Aorta (tissue), 5 donors: ENCODE measurements around the gene RMI2. TPM values are rescaled to one million over a fixed set of nuclear protein-coding genes. Genes with fewer than 3 reads are reported as not detected.
A peak's percentile ranks its signal among the peaks of the same experiment; 100 is the strongest.

Experiments used
- ATAC-seq: fragments of 200-7000 bp; cut with Tn5 transposase; one replicate; pipeline ENCODE4 v1.9.1; 2022; ENCODE audit warnings: moderate library complexity; ENCODE audit not compliant: low FRiP score
- DNase-seq, 2 donors: peaks; one replicate each; pipeline ENCODE4 v3.0.0-alpha.2; 2020
- H3K27ac ChIP-seq, 2 donors: one replicate each; pipeline ENCODE4 v1.5.1; 2013; ENCODE audit warnings: low read length in 2 of 2, mild to moderate bottlenecking in 2 of 2, moderate library complexity in 2 of 2, control low read depth in 1 of 2, inconsistent platforms in 1 of 2, low read depth in 1 of 2
- H3K27me3 ChIP-seq, 2 donors: one replicate each; pipeline ENCODE4 v1.6.1; 2013; ENCODE audit warnings: control low read depth in 1 of 2, low read length in 1 of 2, mild to moderate bottlenecking in 1 of 2, moderate library complexity in 1 of 2; ENCODE audit not compliant: insufficient read depth in 2 of 2, control insufficient read depth in 1 of 2
- H3K36me3 ChIP-seq, 2 donors: one replicate each; pipeline ENCODE4 v1.6.1; 2013; ENCODE audit warnings: control low read depth in 1 of 2, low read length in 1 of 2, mild to moderate bottlenecking in 1 of 2; ENCODE audit not compliant: insufficient read depth in 2 of 2, control insufficient read depth in 1 of 2
- H3K4me1 ChIP-seq, 2 donors: one replicate each; pipeline ENCODE4 v1.6.1; 2013; ENCODE audit warnings: low read length in 2 of 2, control low read depth in 1 of 2, mild to moderate bottlenecking in 1 of 2, moderate library complexity in 1 of 2; ENCODE audit not compliant: insufficient read depth in 2 of 2, control insufficient read depth in 1 of 2
- H3K4me3 ChIP-seq, 2 donors: one replicate each; pipeline ENCODE4 v1.5.1; 2013; ENCODE audit warnings: low read length in 2 of 2, control low read depth in 1 of 2, mild to moderate bottlenecking in 1 of 2
- H3K9me3 ChIP-seq: one replicate; pipeline ENCODE4 v1.6.1; 2013; ENCODE audit warnings: mild to moderate bottlenecking, low read length; ENCODE audit not compliant: control insufficient read depth
- WGBS, 2 donors: extraction: QIAGEN DNeasy Blood & Tissue Kit; methylation state at CpG; one replicate each; pipeline ENCODE4 v1.1.7; 2013; 5-methylcytosine and 5-hydroxymethylcytosine counted together
- intact Hi-C, 2 donors: fragments of 100-400 bp; cut with DNase I; formaldehyde crosslinking; loops; one replicate each; pipeline versions ENCODE4 v1.14.2 to v1.15.0; 2022
- polyA plus RNA-seq, 2 donors: library from polyadenylated mRNA; stranded (reverse); fragments of 200-250 nt; gene quantifications; one replicate each; pipeline ENCODE4 v1.2.3, GENCODE V29; 2013
- total RNA-seq, 2 donors: library from RNA; stranded (reverse); fragmentation: NEBNext Ultra II Directional; extraction: Animal tissue kit (Norgen Biotek cat#: 25700); gene quantifications; one replicate each; pipeline ENCODE4 v1.2.1, GENCODE V29; 2021
- donor health status: healthy with polysubstance abuse.
- donor health status: Bipolar disorder and iron deficiency.
- donor health status: DM: no; HTN: no; CAD: no.
- donor health status: DM: no; HTN: no; CAD: no.
- donor health status: DM: yes; HTN: yes; CAD: no.

Gene RMI2
- total and polyA plus RNA-seq, 4 donors, result 0.61 to 1.7 (median 0.81) TPM; not detected in 1

- intact Hi-C loops, result loop anchor here in 1 of 2 donors (10.0 kb wide), 1 partner anchor 423 kb away; no protein-coding TSS in a partner anchor
- peak; percentile 39 to 67 for DNase-seq
- 83 to 84% methylated on average over 12 of the region's 12 CpGs for WGBS, 2 donors
Observed at GRCh38 chr16:11391576-11391975, 46.3 kb downstream of the RMI2 start.

GRCh38 chr16:11392041-11392581 lies 46.9 kb downstream of the RMI2 start:
- DNase-seq (peak; percentile 34 to 61), ATAC-seq (no peak)
- intact Hi-C loops, result loop anchor here in 1 of 2 donors (10.0 kb wide), 1 partner anchor 423 kb away; no protein-coding TSS in a partner anchor
- H3K27ac ChIP-seq, result no peak overlapping the region
- H3K9me3 ChIP-seq, result no peaks in the 10 kb centered on the region
- H3K36me3 ChIP-seq, result no peaks in the 10 kb centered on the region
- no peaks in the 10 kb centered on the region for H3K27me3 ChIP-seq
- WGBS, 2 donors, result 79 to 88% methylated on average over 19 of the region's 19 CpGs
- H3K4me3 ChIP-seq, result no peak overlapping the region
- no peaks in the 10 kb centered on the region for H3K4me1 ChIP-seq

More at GRCh38 chr16:11391576-11391975, 46.3 kb downstream of the RMI2 start:
- no peaks in the 10 kb centered on the region for H3K4me1 ChIP-seq
- H3K4me3 ChIP-seq, result no peak overlapping the region
- H3K9me3 ChIP-seq, result no peaks in the 10 kb centered on the region
- no peaks in the 10 kb centered on the region for H3K36me3 ChIP-seq
- H3K27ac ChIP-seq, result no peak overlapping the region
- no peak for ATAC-seq
- no peaks in the 10 kb centered on the region for H3K27me3 ChIP-seq

- H3K4me3 ChIP-seq, result no peak overlapping the region
- no peak overlapping the region for H3K27ac ChIP-seq
- no peaks in the 10 kb centered on the region for H3K36me3 ChIP-seq
- ATAC-seq, result no peak
- intact Hi-C loops, result loop anchor here in 1 of 2 donors (10.0 kb wide), 1 partner anchor 421 kb away; no protein-coding TSS in a partner anchor
- 88 to 93% methylated on average over 11 of the region's 11 CpGs for WGBS, 2 donors
- DNase-seq, result peak in 1 of 2 donors; percentile 24
- H3K4me1 ChIP-seq, result no peaks in the 10 kb centered on the region
- H3K27me3 ChIP-seq, result no peaks in the 10 kb centered on the region
- H3K9me3 ChIP-seq, result no peaks in the 10 kb centered on the region
Observed at GRCh38 chr16:11393366-11393765, 48.1 kb downstream of the RMI2 start.

- Histone ChIP-seq H3K27ac (no peak overlapping the region), H3K4me1 (no peaks in the 10 kb centered on the region), H3K36me3 (no peaks in the 10 kb centered on the region), H3K27me3 (no peaks in the 10 kb centered on the region), H3K4me3 (no peak overlapping the region), H3K9me3 (no peaks in the 10 kb centered on the region)
- peak; percentile 35 to 45 for DNase-seq
- ATAC-seq, result no peak
- intact Hi-C loops, result loop anchor here in 1 of 2 donors (10.0 kb wide), 1 partner anchor 421 kb away; no protein-coding TSS in a partner anchor
- WGBS, 2 donors, result 90 to 91% methylated on average over 10 of the region's 10 CpGs
Observed at GRCh38 chr16:11393861-11394592, 48.8 kb downstream of the RMI2 start.

- Histone ChIP-seq H3K36me3 (no peaks in the 10 kb centered on the region), H3K27ac (no peak overlapping the region), H3K27me3 (no peaks in the 10 kb centered on the region), H3K4me3 (no peak overlapping the region), H3K9me3 (no peaks in the 10 kb centered on the region), H3K4me1 (no peaks in the 10 kb centered on the region)
- ATAC-seq (no peak), DNase-seq (peak; percentile 21 to 56)
- intact Hi-C loops, result loop anchor here in 1 of 2 donors (10.0 kb wide), 1 partner anchor 420 kb away; no protein-coding TSS in a partner anchor
- 81% methylated on average over 3 of the region's 3 CpGs for WGBS, 2 donors
Observed at GRCh38 chr16:11394593-11394960, 49.3 kb downstream of the RMI2 start.

GRCh38 chr16:11395008-11395948 lies 50.0 kb downstream of the RMI2 start:
- no peak overlapping the region for H3K4me3 ChIP-seq
- ATAC-seq, result no peak
- no peaks in the 10 kb centered on the region for H3K36me3 ChIP-seq
- no peaks in the 10 kb centered on the region for H3K27me3 ChIP-seq
- no peaks in the 10 kb centered on the region for H3K9me3 ChIP-seq
- intact Hi-C loops, result loop anchor here (5.0 to 10.0 kb wide), 4 partner anchors 317 to 428 kb away; no protein-coding TSS in a partner anchor
- WGBS, 2 donors, result 75 to 77% methylated on average over 22 of the region's 22 CpGs
- DNase-seq, result peak; percentile 33 to 50
- no peaks in the 10 kb centered on the region for H3K4me1 ChIP-seq
- H3K27ac ChIP-seq, result no peak overlapping the region

GRCh38 chr16:11395949-11396240 lies 50.6 kb downstream of the RMI2 start:
- no peaks in the 10 kb centered on the region for H3K9me3 ChIP-seq
- ATAC-seq (no peak), DNase-seq (no peak)
- 14 to 18% methylated on average over 3 of the region's 3 CpGs for WGBS, 2 donors
- intact Hi-C loops, result loop anchor here (2.0 to 10.0 kb wide), 5 partner anchors 316 to 429 kb away; no protein-coding TSS in a partner anchor
- no peaks in the 10 kb centered on the region for H3K36me3 ChIP-seq
- H3K27me3 ChIP-seq, result no peaks in the 10 kb centered on the region
- no peaks in the 10 kb centered on the region for H3K4me1 ChIP-seq
- no peak overlapping the region for H3K4me3 ChIP-seq
- H3K27ac ChIP-seq, result no peak overlapping the region

GRCh38 chr16:11396241-11397048 lies 51.2 kb downstream of the RMI2 start:
- Histone ChIP-seq H3K4me3 (no peak overlapping the region), H3K27me3 (no peaks in the 10 kb centered on the region), H3K36me3 (no peaks in the 10 kb centered on the region), H3K4me1 (no peaks in the 10 kb centered on the region), H3K27ac (no peak overlapping the region), H3K9me3 (no peaks in the 10 kb centered on the region)
- DNase-seq, result peak; percentile 76 to 91
- intact Hi-C loops, result loop anchor here (2.0 to 10.0 kb wide), 5 partner anchors 316 to 429 kb away; no protein-coding TSS in a partner anchor
- ATAC-seq, result peak; percentile 86
- 35 to 39% methylated on average over 24 of the region's 24 CpGs for WGBS, 2 donors
